ENCODE measurements around the gene ILF2.

DNA sequence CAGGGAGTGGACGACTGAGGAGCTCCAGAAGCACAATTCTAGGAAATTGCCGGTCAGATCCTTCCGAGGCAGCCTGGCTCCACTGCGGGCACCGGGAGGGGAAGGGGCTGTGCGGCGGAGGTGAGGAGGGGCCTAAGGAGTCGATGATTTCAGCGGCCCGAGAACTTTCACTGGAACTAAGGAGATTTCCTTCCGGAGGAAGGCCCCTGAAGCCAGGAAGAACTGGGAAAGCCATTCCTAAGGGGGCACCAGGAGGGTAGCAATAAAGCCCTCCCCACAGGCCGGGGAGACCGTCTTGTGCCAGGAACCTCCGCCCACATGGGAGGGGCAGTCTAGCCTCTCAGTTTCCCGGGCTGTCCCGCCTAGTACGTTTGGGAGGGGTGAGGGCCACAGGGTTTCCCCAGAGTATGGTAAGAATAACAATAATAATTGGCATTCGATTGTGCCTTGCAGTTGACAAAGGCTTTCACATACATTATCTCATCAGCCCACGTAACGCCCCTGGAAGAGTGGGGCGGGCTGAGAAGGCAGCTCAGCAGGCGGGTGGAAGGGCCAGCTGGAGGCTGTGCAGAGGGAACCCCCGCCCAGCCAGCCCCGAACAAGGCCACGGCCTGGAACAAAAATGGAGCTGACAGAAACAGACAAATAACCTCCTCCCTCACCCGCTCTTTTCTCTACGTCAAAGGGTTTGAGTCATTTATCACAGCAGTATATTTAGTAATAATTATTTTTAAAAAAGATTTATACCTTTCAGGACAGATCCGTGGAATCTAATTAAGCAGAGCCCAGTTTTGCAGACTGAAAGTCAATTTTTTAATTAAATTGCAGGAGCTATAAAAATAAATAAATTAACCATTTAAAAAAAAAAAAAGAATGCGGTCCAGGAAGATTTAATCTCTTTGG is 27.5 kb upstream of the ILF2 start:
- TF ChIP-seq ZC3H10 (CRISPR knock-in tag; IDR thresholded peaks at IDR 0.05) (peak; percentile 80; the same call in 1 of the 2 replicates), ARNTL (CRISPR knock-in tag; IDR thresholded peaks at IDR 0.05; ENCODE audit: borderline replicate concordance, low read depth) (no peak), RARB (CRISPR knock-in tag; IDR thresholded peaks at IDR 0.05) (no peak), TOX (CRISPR knock-in tag; IDR thresholded peaks at IDR 0.05; ENCODE audit: borderline replicate concordance) (no peak), ESRRG (CRISPR knock-in tag; IDR thresholded peaks at IDR 0.05) (no peak), OSR1 (CRISPR knock-in tag; IDR thresholded peaks at IDR 0.05) (no peak)
- TF ChIP-seq, protein P1, sequence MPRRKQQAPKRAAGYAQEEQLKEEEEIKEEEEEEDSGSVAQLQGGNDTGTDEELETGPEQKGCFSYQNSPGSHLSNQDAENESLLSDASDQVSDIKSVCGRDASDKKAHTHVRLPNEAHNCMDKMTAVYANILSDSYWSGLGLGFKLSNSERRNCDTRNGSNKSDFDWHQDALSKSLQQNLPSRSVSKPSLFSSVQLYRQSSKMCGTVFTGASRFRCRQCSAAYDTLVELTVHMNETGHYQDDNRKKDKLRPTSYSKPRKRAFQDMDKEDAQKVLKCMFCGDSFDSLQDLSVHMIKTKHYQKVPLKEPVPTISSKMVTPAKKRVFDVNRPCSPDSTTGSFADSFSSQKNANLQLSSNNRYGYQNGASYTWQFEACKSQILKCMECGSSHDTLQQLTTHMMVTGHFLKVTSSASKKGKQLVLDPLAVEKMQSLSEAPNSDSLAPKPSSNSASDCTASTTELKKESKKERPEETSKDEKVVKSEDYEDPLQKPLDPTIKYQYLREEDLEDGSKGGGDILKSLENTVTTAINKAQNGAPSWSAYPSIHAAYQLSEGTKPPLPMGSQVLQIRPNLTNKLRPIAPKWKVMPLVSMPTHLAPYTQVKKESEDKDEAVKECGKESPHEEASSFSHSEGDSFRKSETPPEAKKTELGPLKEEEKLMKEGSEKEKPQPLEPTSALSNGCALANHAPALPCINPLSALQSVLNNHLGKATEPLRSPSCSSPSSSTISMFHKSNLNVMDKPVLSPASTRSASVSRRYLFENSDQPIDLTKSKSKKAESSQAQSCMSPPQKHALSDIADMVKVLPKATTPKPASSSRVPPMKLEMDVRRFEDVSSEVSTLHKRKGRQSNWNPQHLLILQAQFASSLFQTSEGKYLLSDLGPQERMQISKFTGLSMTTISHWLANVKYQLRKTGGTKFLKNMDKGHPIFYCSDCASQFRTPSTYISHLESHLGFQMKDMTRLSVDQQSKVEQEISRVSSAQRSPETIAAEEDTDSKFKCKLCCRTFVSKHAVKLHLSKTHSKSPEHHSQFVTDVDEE (CRISPR knock-in tag; IDR thresholded peaks at IDR 0.05), result no peak
- TF ChIP-seq, protein P2, sequence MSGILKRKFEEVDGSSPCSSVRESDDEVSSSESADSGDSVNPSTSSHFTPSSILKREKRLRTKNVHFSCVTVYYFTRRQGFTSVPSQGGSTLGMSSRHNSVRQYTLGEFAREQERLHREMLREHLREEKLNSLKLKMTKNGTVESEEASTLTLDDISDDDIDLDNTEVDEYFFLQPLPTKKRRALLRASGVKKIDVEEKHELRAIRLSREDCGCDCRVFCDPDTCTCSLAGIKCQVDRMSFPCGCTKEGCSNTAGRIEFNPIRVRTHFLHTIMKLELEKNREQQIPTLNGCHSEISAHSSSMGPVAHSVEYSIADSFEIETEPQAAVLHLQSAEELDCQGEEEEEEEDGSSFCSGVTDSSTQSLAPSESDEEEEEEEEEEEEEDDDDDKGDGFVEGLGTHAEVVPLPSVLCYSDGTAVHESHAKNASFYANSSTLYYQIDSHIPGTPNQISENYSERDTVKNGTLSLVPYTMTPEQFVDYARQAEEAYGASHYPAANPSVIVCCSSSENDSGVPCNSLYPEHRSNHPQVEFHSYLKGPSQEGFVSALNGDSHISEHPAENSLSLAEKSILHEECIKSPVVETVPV (CRISPR knock-in tag; IDR thresholded peaks at IDR 0.05), result no peak

Measured in SK-N-SH treated with all-trans-retinoic acid at 6 μM for 48 hours (cell line).